Glutamatergic neuron (in vitro differentiated cells): ENCODE measurements around the gene PRR35. TPM values are rescaled to one million over a fixed set of nuclear protein-coding genes. Genes with fewer than 3 reads are reported as not detected.

Experiments
- DNase-seq: peaks from one replicate; pipeline ENCODE4 v3.0.0; 2022
- H3K27ac Mint-ChIP-seq: one replicate; pipeline ENCODE4 v1.8.0; 2020; ENCODE audit warnings: mild to moderate bottlenecking, mixed read lengths, inconsistent platforms; ENCODE audit not compliant: unreplicated experiment
- H3K27me3 Mint-ChIP-seq: one replicate; pipeline ENCODE4 v1.8.0; 2020; ENCODE audit warnings: mild to moderate bottlenecking, moderate library complexity, mixed read lengths, inconsistent platforms; ENCODE audit not compliant: unreplicated experiment
- H3K36me3 Mint-ChIP-seq: one replicate; pipeline ENCODE4 v1.8.0; 2020; ENCODE audit warnings: mild to moderate bottlenecking, mixed read lengths, inconsistent platforms; ENCODE audit not compliant: unreplicated experiment
- H3K4me1 Mint-ChIP-seq: one replicate; pipeline ENCODE4 v1.8.0; 2020; ENCODE audit warnings: mild to moderate bottlenecking, low read depth, mixed read lengths, inconsistent platforms; ENCODE audit not compliant: unreplicated experiment
- H3K4me3 Mint-ChIP-seq: one replicate; pipeline ENCODE4 v1.8.0; 2020; ENCODE audit warnings: mild to moderate bottlenecking, mixed read lengths, inconsistent platforms; ENCODE audit not compliant: unreplicated experiment
- H3K9me3 Mint-ChIP-seq: one replicate; pipeline ENCODE4 v1.8.0; 2020; ENCODE audit warnings: mild to moderate bottlenecking, moderate library complexity, mixed read lengths, inconsistent platforms; ENCODE audit not compliant: unreplicated experiment
- total RNA-seq: library from RNA; stranded (reverse); fragmentation: NEBNext Ultra II Directional; extraction: Animal tissue kit (Norgen Biotek cat#: 25700); gene quantifications from one replicate; pipeline ENCODE4 v1.2.1, GENCODE V29; 2021; ENCODE audit not compliant: unreplicated experiment
- TF ChIP-seq, protein P1 (sequence below): fragments of 200-600 bp; sonication (generic); IDR thresholded peaks from one replicate; pipeline ENCODE4 v1.5.0; 2021; ENCODE audit not compliant: partially characterized antibody, unreplicated experiment

The PRR35 gene
- total RNA-seq, 1 donor from 2014 or later: not detected

DNA sequence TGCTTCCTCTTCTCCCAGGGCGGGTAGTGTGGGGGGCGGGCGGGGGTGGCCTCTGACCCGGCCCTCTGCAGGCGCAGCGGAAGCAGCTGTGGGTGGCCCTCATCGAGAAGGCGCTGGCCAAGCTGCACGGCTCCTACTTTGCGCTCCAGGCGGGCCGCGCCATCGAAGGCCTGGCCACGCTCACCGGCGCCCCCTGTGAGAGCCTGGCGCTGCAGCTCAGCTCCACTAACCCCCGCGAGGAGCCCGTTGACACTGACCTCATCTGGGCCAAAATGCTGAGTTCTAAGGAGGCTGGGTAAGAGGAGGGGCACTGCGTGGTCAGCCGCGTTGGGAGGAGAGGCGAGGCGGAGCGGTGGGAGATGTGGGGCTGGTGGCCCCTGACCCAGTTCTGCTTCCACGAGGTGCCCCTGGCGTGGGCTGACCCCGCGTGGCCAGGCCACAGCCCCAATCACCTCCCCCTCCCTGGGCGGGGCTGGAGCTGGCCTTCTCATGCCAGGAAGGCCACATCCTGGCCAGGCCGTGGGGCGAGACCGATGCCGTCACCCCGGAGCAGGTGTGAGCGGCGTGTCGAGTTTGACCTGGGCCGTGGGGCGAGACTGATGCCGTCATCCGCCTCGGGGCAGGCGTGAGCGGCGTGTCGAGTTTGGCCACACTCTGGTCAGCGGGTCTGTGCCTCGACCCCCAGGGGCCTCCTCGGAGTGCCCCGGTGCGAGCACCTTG lies 10.5 kb upstream of the PRR35 start:
- H3K36me3 Mint-ChIP-seq: no peaks in the 10 kb centered on the region
- peaks cover 2% of the 10 kb centered on the region for H3K27me3 Mint-ChIP-seq
- no peak overlapping the region for H3K4me3 Mint-ChIP-seq
- no peaks in the 10 kb centered on the region for H3K4me1 Mint-ChIP-seq
- TF ChIP-seq, protein P1, sequence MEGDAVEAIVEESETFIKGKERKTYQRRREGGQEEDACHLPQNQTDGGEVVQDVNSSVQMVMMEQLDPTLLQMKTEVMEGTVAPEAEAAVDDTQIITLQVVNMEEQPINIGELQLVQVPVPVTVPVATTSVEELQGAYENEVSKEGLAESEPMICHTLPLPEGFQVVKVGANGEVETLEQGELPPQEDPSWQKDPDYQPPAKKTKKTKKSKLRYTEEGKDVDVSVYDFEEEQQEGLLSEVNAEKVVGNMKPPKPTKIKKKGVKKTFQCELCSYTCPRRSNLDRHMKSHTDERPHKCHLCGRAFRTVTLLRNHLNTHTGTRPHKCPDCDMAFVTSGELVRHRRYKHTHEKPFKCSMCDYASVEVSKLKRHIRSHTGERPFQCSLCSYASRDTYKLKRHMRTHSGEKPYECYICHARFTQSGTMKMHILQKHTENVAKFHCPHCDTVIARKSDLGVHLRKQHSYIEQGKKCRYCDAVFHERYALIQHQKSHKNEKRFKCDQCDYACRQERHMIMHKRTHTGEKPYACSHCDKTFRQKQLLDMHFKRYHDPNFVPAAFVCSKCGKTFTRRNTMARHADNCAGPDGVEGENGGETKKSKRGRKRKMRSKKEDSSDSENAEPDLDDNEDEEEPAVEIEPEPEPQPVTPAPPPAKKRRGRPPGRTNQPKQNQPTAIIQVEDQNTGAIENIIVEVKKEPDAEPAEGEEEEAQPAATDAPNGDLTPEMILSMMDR: no peak
- no peak for DNase-seq
- no peaks in the 10 kb centered on the region for H3K9me3 Mint-ChIP-seq
- H3K27ac Mint-ChIP-seq: no peak overlapping the region

GRCh38 chr16:551210-551609 lies 9.0 kb upstream of the PRR35 start:
- Mint-ChIP-seq H3K36me3 (no peaks in the 10 kb centered on the region), H3K27ac (no peak overlapping the region), H3K4me3 (no peak overlapping the region), H3K9me3 (no peaks in the 10 kb centered on the region), H3K27me3 (no peaks in the 10 kb centered on the region), H3K4me1 (no peaks in the 10 kb centered on the region)
- DNase-seq: no peak
- TF ChIP-seq, protein P1: no peak

GRCh38 chr16:552171-552570 lies 8.0 kb upstream of the PRR35 start:
- no peak for DNase-seq
- H3K4me1 Mint-ChIP-seq: no peaks in the 10 kb centered on the region
- no peaks in the 10 kb centered on the region for H3K9me3 Mint-ChIP-seq
- H3K36me3 Mint-ChIP-seq: no peaks in the 10 kb centered on the region
- TF ChIP-seq, protein P1: no peak
- H3K4me3 Mint-ChIP-seq: no peak overlapping the region
- no peak overlapping the region for H3K27ac Mint-ChIP-seq
- no peaks in the 10 kb centered on the region for H3K27me3 Mint-ChIP-seq

- DNase-seq: no peak
- Mint-ChIP-seq H3K4me1 (no peaks in the 10 kb centered on the region), H3K9me3 (no peaks in the 10 kb centered on the region)
These were observed 6.4 kb upstream of the PRR35 start for GRCh38 chr16:553601-554296.

More at GRCh38 chr16:553601-554296, 6.4 kb upstream of the PRR35 start:
- Mint-ChIP-seq H3K27ac (no peak overlapping the region), H3K27me3 (no peaks in the 10 kb centered on the region), H3K36me3 (no peaks in the 10 kb centered on the region), H3K4me3 (no peak overlapping the region)
- TF ChIP-seq, protein P1: no peak
